Smooth muscle cell (in vitro differentiated cells): ENCODE data around the gene SMIM15. TPM values are rescaled to one million over a fixed set of nuclear protein-coding genes. Genes with fewer than 3 reads are reported as not detected.

Experiments used
- DNase-seq: peaks from one replicate; lab custom pipeline; 2025; ENCODE audit not compliant: unreplicated experiment; lab: John Stamatoyannopoulos, UW
- H2AFZ ChIP-seq: fragments of 200-600 bp; sonication (generic); 2 replicates; pipeline ENCODE4 v1.6.0; 2016; ENCODE audit warnings: antibody characterized with exemption, low read depth, mild to moderate bottlenecking
- H3F3A ChIP-seq: fragments of 200-600 bp; sonication (generic); 2 replicates; pipeline ENCODE4 v1.6.0; 2017; ENCODE audit warnings: antibody characterized with exemption, low read depth
- H3K27ac ChIP-seq: fragments of 200-600 bp; sonication (generic); 2 replicates; pipeline ENCODE4 v1.5.1; 2016; ENCODE audit warnings: low read depth, mild to moderate bottlenecking
- H3K27me3 ChIP-seq: fragments of 200-600 bp; sonication (generic); 2 replicates; pipeline ENCODE4 v1.6.1; 2016; ENCODE audit warnings: low read depth, mild to moderate bottlenecking
- H3K36me3 ChIP-seq: fragments of 200-600 bp; sonication (generic); 2 replicates; pipeline ENCODE4 v1.5.1; 2016; ENCODE audit warnings: low read depth
- H3K4me1 ChIP-seq: fragments of 200-600 bp; sonication (generic); 2 replicates; pipeline ENCODE4 v1.5.1; 2016; ENCODE audit warnings: low read depth
- H3K4me2 ChIP-seq: fragments of 200-600 bp; sonication (generic); 2 replicates; pipeline ENCODE4 v1.6.0; 2016; ENCODE audit warnings: mild to moderate bottlenecking
- H3K4me3 ChIP-seq: fragments of 200-600 bp; sonication (generic); 2 replicates; pipeline ENCODE4 v1.5.1; 2016; ENCODE audit warnings: mild to moderate bottlenecking
- H3K79me2 ChIP-seq: fragments of 200-600 bp; sonication (generic); 2 replicates; pipeline ENCODE4 v1.6.0; 2016; ENCODE audit warnings: low read depth, mild to moderate bottlenecking
- H3K9ac ChIP-seq: fragments of 200-600 bp; sonication (generic); 2 replicates; pipeline ENCODE4 v1.6.0; 2016; ENCODE audit warnings: low read depth
- H3K9me3 ChIP-seq: fragments of 200-600 bp; sonication (generic); replicated peaks from 2 replicates; pipeline ENCODE4 v1.5.1; 2016; ENCODE audit warnings: low read depth
- H4K20me1 ChIP-seq: fragments of 200-600 bp; sonication (generic); 2 replicates; pipeline ENCODE4 v1.6.0; 2016; ENCODE audit warnings: low read depth
- WGBS: methylation state at CpG from one replicate; pipeline ENCODE4 v1.1.7; 2016; ENCODE audit warnings: low lambda C conversion rate; 5-methylcytosine and 5-hydroxymethylcytosine counted together
- polyA plus RNA-seq: library from polyadenylated mRNA; unstranded; fragments of >200 nt; fragmentation: Nextera tagmentation; extraction: Ambion mirVana; gene quantifications from 2 replicates; pipeline ENCODE4 v1.2.1, GENCODE V29; 2016
- total RNA-seq: library from RNA; depleted of rRNA; stranded (reverse); fragments of >200 nt; gene quantifications from 2 replicates; pipeline ENCODE4 v1.2.3, GENCODE V29; 2014
- TF ChIP-seq, protein P1 (sequence below): fragments of 200-600 bp; sonication (generic); IDR thresholded peaks from 2 replicates; pipeline ENCODE4 v1.5.1; 2017; ENCODE audit warnings: borderline replicate concordance, mild to moderate bottlenecking, antibody characterized with exemption; ENCODE audit not compliant: insufficient read depth, poor library complexity, severe bottlenecking

SMIM15 gene
- total and polyA plus RNA-seq, 2 experiments from 2014 or later = 51.4 to 52.2 TPM

DNA sequence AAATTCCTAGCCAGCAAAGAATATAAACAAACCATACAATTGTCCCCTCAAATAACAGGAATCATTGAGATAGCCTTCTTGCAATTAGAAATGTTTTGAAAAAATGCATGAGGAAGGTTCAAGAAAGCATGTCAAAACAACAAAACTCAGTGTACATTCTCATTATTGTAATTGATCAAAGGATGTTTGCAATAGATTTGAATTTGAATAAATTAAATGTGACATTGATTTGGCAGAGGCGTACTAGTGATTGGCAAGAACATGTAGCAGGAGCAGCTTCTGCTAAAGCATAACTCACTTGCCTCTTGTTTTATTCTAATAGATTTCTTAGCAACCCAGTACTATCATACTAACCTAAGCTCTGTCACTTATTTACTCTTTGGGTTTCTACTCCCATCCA lies 19.9 kb downstream of the SMIM15 start:
- 96% methylated on average over 1 of the region's 1 CpG for WGBS
- H3K27ac ChIP-seq = no peak overlapping the region
- TF ChIP-seq, protein P1, sequence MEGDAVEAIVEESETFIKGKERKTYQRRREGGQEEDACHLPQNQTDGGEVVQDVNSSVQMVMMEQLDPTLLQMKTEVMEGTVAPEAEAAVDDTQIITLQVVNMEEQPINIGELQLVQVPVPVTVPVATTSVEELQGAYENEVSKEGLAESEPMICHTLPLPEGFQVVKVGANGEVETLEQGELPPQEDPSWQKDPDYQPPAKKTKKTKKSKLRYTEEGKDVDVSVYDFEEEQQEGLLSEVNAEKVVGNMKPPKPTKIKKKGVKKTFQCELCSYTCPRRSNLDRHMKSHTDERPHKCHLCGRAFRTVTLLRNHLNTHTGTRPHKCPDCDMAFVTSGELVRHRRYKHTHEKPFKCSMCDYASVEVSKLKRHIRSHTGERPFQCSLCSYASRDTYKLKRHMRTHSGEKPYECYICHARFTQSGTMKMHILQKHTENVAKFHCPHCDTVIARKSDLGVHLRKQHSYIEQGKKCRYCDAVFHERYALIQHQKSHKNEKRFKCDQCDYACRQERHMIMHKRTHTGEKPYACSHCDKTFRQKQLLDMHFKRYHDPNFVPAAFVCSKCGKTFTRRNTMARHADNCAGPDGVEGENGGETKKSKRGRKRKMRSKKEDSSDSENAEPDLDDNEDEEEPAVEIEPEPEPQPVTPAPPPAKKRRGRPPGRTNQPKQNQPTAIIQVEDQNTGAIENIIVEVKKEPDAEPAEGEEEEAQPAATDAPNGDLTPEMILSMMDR = no peak
- H3K9ac ChIP-seq = no peak overlapping the region
- no peaks in the 10 kb centered on the region for H3K27me3 ChIP-seq
- H3K4me3 ChIP-seq = no peak overlapping the region
- H3F3A ChIP-seq = no peaks in the 10 kb centered on the region
- H2AFZ ChIP-seq = no peak overlapping the region
- no peak overlapping the region for H3K4me2 ChIP-seq
- H3K4me1 ChIP-seq = peaks cover 10% of the 10 kb centered on the region
- no peaks in the 10 kb centered on the region for H3K9me3 ChIP-seq
- H3K36me3 ChIP-seq = no peaks in the 10 kb centered on the region
- H3K79me2 ChIP-seq = no peaks in the 10 kb centered on the region
- DNase-seq = no peak
- no peaks in the 10 kb centered on the region for H4K20me1 ChIP-seq

DNA sequence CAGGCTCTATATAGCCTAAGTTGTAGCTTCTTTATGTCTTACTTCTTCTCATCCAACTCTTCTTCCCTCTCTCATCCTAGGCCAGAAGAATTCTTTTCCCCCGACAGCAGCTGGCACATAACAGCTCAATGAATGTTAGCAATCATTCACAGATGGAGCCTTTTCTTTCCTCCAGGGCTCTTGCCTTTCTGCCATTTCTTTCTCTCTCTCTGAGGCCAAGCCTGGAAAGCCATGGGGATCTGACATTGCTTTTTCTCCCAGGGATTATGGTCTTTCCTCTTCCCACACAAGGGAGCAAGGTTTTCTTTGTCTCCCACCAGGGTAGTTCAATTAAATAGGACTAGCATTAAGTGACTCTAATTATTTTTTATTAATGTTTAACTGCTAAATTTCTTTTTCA lies 20.5 kb downstream of the SMIM15 start:
- Histone ChIP-seq H3K27me3 (no peaks in the 10 kb centered on the region), H3K4me2 (no peak overlapping the region), H3F3A (no peaks in the 10 kb centered on the region), H3K79me2 (no peaks in the 10 kb centered on the region), H3K9ac (no peak overlapping the region), H3K36me3 (no peaks in the 10 kb centered on the region), H4K20me1 (no peaks in the 10 kb centered on the region), H2AFZ (no peak overlapping the region), H3K27ac (no peak overlapping the region), H3K9me3 (no peaks in the 10 kb centered on the region), H3K4me1 (peaks cover 10% of the 10 kb centered on the region), H3K4me3 (no peak overlapping the region)
- TF ChIP-seq, protein P1 = no peak
- 81% methylated on average over 1 of the region's 1 CpG for WGBS
- no peak for DNase-seq

DNA sequence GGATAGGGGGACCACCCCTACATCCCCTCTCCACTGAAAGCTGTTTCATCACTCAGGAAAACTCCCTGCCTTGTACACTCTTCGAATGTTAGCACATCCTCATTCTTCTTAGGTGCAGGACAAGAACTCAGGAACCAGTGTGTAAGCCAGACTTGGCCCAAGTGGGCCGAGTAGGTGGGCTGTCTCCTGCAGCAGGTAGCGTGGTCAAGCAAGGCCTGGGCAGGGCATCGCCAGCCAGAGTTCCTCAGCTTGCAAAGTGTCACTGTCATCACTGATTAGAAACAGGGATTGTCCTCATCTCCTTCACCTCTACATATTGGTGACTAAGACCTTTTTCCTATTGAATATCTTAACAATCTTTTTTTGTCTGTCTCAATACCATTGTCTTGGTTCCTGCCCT lies 22.3 kb downstream of the SMIM15 start:
- H3K79me2 ChIP-seq = no peaks in the 10 kb centered on the region

More for the DNA sequence above, 22.3 kb downstream of the SMIM15 start:
- H3K4me1 ChIP-seq = peaks cover 10% of the 10 kb centered on the region
- no peak overlapping the region for H3K9ac ChIP-seq
- no peak overlapping the region for H3K4me2 ChIP-seq
- no peak overlapping the region for H2AFZ ChIP-seq
- no peaks in the 10 kb centered on the region for H3F3A ChIP-seq
- H3K9me3 ChIP-seq = no peaks in the 10 kb centered on the region
- H3K27me3 ChIP-seq = no peaks in the 10 kb centered on the region
- H3K27ac ChIP-seq = no peak overlapping the region
- H4K20me1 ChIP-seq = no peaks in the 10 kb centered on the region
- no peak for DNase-seq
- TF ChIP-seq, protein P1 = no peak
- H3K4me3 ChIP-seq = no peak overlapping the region
- WGBS = 93% methylated on average over 4 of the region's 4 CpGs
- H3K36me3 ChIP-seq = no peaks in the 10 kb centered on the region
